OCI-LY1 (cell line): ENCODE measurements around the gene VTA1.
A peak's percentile ranks its signal among the peaks of the same experiment; 100 is the strongest.
"Not testable (repeated sequence)": the region's sequence is repeated elsewhere in the genome, so short reads cannot be mapped to it uniquely, and the experiment has no call there.

Experiments
- H2AFZ ChIP-seq: fragments of 200-600 bp; sonication (generic), shearing (Covaris generic); 2 replicates; pipeline ENCODE4 v1.6.0; 2014; ENCODE audit warnings: antibody characterized with exemption, mild to moderate bottlenecking, low read length
- H3F3A ChIP-seq: fragments of 200-600 bp; sonication (generic), shearing (Covaris generic); 2 replicates; pipeline ENCODE4 v1.6.0; 2014; ENCODE audit warnings: mild to moderate bottlenecking, antibody characterized with exemption, low read length, moderate library complexity; ENCODE audit not compliant: insufficient read depth
- H3K27ac ChIP-seq: fragments of 200-600 bp; sonication (generic); 2 replicates; pipeline ENCODE4 v1.5.1; 2014; ENCODE audit warnings: low read length, mixed run types, mild to moderate bottlenecking, low read depth; ENCODE audit not compliant: poor library complexity, severe bottlenecking
- H3K27me3 ChIP-seq: fragments of 200-600 bp; sonication (generic); 2 replicates; pipeline ENCODE4 v1.6.0; 2014; ENCODE audit warnings: antibody characterized with exemption, mild to moderate bottlenecking, low read length, moderate library complexity; ENCODE audit not compliant: insufficient read depth
- H3K36me3 ChIP-seq: fragments of 200-600 bp; sonication (generic); 2 replicates; pipeline ENCODE4 v1.6.1; 2014; ENCODE audit warnings: mild to moderate bottlenecking, antibody characterized with exemption, low read length, moderate library complexity, mixed read lengths; ENCODE audit not compliant: insufficient read depth
- H3K4me1 ChIP-seq: fragments of 200-600 bp; sonication (generic); 2 replicates; pipeline ENCODE4 v1.5.1; 2014; ENCODE audit warnings: mild to moderate bottlenecking, low read length, moderate library complexity; ENCODE audit not compliant: insufficient read depth, severe bottlenecking
- H3K4me2 ChIP-seq: fragments of 200-600 bp; sonication (generic), shearing (Covaris generic); 2 replicates; pipeline ENCODE4 v1.6.1; 2014; ENCODE audit warnings: low read length
- H3K4me3 ChIP-seq: fragments of 200-600 bp; sonication (generic); 2 replicates; pipeline ENCODE4 v1.5.1; 2014; ENCODE audit warnings: low read length, low read depth, mild to moderate bottlenecking, mixed read lengths; ENCODE audit not compliant: poor library complexity, severe bottlenecking
- H3K79me2 ChIP-seq: fragments of 200-600 bp; shearing (Covaris generic); 2 replicates; pipeline ENCODE4 v1.6.1; 2016; ENCODE audit warnings: mixed run types, low read length, mixed read lengths; ENCODE audit not compliant: insufficient read depth
- H3K9ac ChIP-seq: fragments of 200-600 bp; sonication (generic), shearing (Covaris generic); 2 replicates; pipeline ENCODE4 v1.6.1; 2014; ENCODE audit warnings: mild to moderate bottlenecking, low read length, mixed read lengths
- H3K9me2 ChIP-seq: fragments of 200-600 bp; sonication (generic), shearing (Covaris generic); 2 replicates; pipeline ENCODE4 v1.6.1; 2014; ENCODE audit warnings: low read depth, mild to moderate bottlenecking, low read length, mixed read lengths
- H3K9me3 ChIP-seq: fragments of 200-600 bp; shearing (Covaris generic); 2 replicates; pipeline ENCODE4 v1.6.1; 2014; ENCODE audit warnings: low read length, mixed read lengths
- H4K20me1 ChIP-seq: fragments of 200-600 bp; sonication (generic), shearing (Covaris generic); 2 replicates; pipeline ENCODE4 v1.6.0; 2016; ENCODE audit warnings: mild to moderate bottlenecking, low read length; ENCODE audit not compliant: insufficient read depth
- EZH2 ChIP-seq: fragments of 200-600 bp; sonication (generic), shearing (Covaris generic); IDR thresholded peaks from 2 replicates; pipeline ENCODE4 v1.8.0; 2017; ENCODE audit warnings: borderline replicate concordance, mixed run types, mild to moderate bottlenecking, antibody characterized with exemption, low read length, moderate library complexity, mixed read lengths
- TF ChIP-seq, protein P1 (sequence below): fragments of 200-600 bp; sonication (generic), shearing (Covaris generic); IDR thresholded peaks from 2 replicates; pipeline ENCODE4 v1.5.1; 2017; ENCODE audit warnings: mild to moderate bottlenecking, antibody characterized with exemption, low read length, moderate library complexity, mixed read lengths

Gene VTA1

DNA sequence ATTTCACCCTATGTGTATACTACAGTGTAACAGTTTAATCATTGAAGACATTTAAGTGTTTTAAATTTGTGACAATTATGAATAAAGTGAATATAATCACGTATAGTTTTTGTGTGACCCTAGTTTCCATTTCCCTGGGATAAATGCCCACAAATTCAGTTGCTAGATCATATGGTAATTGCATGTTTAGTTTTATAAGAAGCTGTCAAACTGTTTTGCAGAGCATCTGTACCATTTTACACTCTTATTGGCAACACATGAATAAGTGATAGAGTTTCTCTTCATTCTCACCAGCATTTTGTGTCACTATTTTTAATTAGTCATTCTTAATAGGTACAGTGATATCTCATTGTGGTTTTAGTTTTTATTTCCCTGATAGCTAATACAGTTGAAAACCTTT lies 7.3 kb downstream of the VTA1 start:
- H3K27ac ChIP-seq: no peak overlapping the region
- no peaks in the 10 kb centered on the region for H3K36me3 ChIP-seq
- no peaks in the 10 kb centered on the region for H3K9me2 ChIP-seq
- no peak overlapping the region for H3K4me2 ChIP-seq
- H3K9me3 ChIP-seq: no peaks in the 10 kb centered on the region
- no peak overlapping the region for H3K9ac ChIP-seq
- TF ChIP-seq EZH2: no peak
- TF ChIP-seq, protein P1, sequence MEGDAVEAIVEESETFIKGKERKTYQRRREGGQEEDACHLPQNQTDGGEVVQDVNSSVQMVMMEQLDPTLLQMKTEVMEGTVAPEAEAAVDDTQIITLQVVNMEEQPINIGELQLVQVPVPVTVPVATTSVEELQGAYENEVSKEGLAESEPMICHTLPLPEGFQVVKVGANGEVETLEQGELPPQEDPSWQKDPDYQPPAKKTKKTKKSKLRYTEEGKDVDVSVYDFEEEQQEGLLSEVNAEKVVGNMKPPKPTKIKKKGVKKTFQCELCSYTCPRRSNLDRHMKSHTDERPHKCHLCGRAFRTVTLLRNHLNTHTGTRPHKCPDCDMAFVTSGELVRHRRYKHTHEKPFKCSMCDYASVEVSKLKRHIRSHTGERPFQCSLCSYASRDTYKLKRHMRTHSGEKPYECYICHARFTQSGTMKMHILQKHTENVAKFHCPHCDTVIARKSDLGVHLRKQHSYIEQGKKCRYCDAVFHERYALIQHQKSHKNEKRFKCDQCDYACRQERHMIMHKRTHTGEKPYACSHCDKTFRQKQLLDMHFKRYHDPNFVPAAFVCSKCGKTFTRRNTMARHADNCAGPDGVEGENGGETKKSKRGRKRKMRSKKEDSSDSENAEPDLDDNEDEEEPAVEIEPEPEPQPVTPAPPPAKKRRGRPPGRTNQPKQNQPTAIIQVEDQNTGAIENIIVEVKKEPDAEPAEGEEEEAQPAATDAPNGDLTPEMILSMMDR: no peak
- H3F3A ChIP-seq: no peaks in the 10 kb centered on the region
- H3K79me2 ChIP-seq: peaks cover 90% of the 10 kb centered on the region
- no peak overlapping the region for H2AFZ ChIP-seq
- H3K4me1 ChIP-seq: peaks cover 25% of the 10 kb centered on the region
- H4K20me1 ChIP-seq: no peaks in the 10 kb centered on the region
- H3K4me3 ChIP-seq: no peak overlapping the region
- no peaks in the 10 kb centered on the region for H3K27me3 ChIP-seq

DNA sequence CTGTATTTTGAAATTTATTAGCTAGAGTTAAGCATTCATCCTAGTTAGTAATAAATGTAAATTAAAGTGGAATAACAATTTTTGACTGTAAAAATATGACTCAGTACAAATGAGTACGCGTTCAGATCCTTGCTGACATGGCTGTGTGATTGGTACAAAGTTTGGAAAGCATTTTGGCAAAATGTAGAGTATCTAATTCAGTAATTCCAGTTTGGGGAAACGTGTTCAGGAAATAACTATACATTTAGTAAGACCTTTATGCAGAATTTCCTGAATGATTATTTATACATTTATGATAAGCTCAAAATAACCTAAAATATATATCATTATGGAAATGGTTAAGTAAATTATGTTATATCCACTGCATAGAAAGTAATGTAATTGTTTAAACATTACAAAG lies 8.0 kb downstream of the VTA1 start:
- H4K20me1 ChIP-seq: no peaks in the 10 kb centered on the region
- peak overlapping the region; percentile 60; the same call in 1 of the 2 replicates for H3K4me2 ChIP-seq
- peaks cover 25% of the 10 kb centered on the region for H3K4me1 ChIP-seq
- H3K79me2 ChIP-seq: peaks cover 87% of the 10 kb centered on the region
- peak overlapping the region; percentile 76 for H3K27ac ChIP-seq
- peaks cover 4% of the 10 kb centered on the region; the same call in 1 of the 2 replicates for H3K36me3 ChIP-seq
- TF ChIP-seq EZH2: no peak
- TF ChIP-seq, protein P1: no peak
- H3K9ac ChIP-seq: no peak overlapping the region; the same call in 1 of the 2 replicates
- H2AFZ ChIP-seq: no peak overlapping the region
- H3F3A ChIP-seq: no peaks in the 10 kb centered on the region
- H3K9me3 ChIP-seq: no peaks in the 10 kb centered on the region
- H3K9me2 ChIP-seq: no peaks in the 10 kb centered on the region
- H3K4me3 ChIP-seq: no peak overlapping the region
- H3K27me3 ChIP-seq: no peaks in the 10 kb centered on the region

DNA sequence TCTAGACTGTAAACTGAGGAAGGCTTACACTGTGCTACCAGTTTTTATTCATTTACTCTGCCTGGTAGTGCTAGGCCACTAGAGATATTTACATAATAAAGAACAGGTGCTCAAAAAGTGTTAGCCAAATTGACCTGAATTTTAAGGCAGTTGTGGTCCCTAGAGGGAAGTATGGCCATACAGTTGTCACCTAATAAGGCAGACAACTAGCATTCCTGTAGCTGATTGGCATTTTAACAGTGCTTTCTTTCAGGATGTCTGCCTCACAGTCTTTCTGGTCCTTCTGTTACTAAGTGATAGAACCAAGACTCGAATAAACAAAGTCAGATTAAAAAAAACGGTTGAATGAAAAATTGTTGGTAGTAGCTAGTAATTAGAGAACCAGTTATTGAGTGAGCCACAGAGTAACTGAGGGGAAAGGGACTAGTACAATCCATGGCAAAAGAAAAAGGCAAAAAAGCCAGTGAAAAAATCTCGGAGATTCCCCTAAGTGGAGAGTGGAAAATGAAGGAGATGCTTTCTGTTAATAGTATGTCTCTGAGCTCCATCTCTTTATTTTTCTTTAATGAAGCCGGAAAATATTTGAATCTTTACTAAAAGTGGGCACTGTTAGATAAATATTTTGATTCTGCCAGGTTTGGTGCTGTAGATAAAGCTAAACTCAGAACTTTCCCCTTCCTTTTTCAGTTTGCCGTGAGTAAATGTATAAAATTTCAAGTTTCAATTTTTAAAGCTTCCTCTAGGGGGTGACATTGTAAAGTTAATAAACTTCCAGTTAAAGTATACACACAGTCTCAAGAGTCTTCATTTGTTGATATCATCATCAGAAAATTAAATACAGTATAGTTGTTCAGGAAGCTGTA lies 9.1 kb downstream of the VTA1 start:
- peaks cover 88% of the 10 kb centered on the region for H3K79me2 ChIP-seq
- H3K36me3 ChIP-seq: peaks cover 5% of the 10 kb centered on the region; the same call in 1 of the 2 replicates
- H2AFZ ChIP-seq: no peak overlapping the region
- no peak for TF ChIP-seq EZH2
- TF ChIP-seq, protein P1: peak; percentile 46; the same call in 1 of the 2 replicates
- no peaks in the 10 kb centered on the region for H3K27me3 ChIP-seq
- no peaks in the 10 kb centered on the region for H3K9me3 ChIP-seq
- H3K9me2 ChIP-seq: no peaks in the 10 kb centered on the region
- H3F3A ChIP-seq: no peaks in the 10 kb centered on the region
- H4K20me1 ChIP-seq: no peaks in the 10 kb centered on the region
- peak overlapping the region; percentile 76 for H3K27ac ChIP-seq
- peak overlapping the region; percentile 45; the same call in 1 of the 2 replicates for H3K9ac ChIP-seq
- peak overlapping the region; percentile 60 for H3K4me2 ChIP-seq
- peaks cover 25% of the 10 kb centered on the region for H3K4me1 ChIP-seq
- H3K4me3 ChIP-seq: peak overlapping the region; percentile 40

DNA sequence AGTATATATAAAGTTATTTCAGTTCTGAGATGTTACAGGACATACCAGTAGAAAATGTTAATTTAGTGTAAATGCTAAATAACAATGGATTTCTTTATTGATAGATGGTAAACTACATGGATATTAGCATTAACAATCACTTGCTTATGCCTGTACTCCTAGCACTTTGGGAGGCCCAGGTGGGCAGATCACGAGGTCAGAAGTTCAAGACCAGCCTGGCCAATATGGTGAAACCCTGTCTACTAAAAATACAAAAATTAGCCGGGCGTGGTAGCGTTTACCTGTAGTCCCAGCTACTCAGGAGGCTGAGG lies 9.7 kb downstream of the VTA1 start:
- H3K4me2 ChIP-seq, H3K36me3 ChIP-seq, H2AFZ ChIP-seq, H3F3A ChIP-seq, H3K27ac ChIP-seq, H3K9me2 ChIP-seq, H3K27me3 ChIP-seq, H3K9me3 ChIP-seq, H3K9ac ChIP-seq, H4K20me1 ChIP-seq, H3K4me3 ChIP-seq: not testable (repeated sequence)
- peaks cover 89% of the 10 kb centered on the region for H3K79me2 ChIP-seq
- peaks cover 25% of the 10 kb centered on the region for H3K4me1 ChIP-seq
